Urinary bladder (tissue), 4 donors: Measurements from ENCODE around the gene ZFP36L1. TPM values are rescaled to one million over a fixed set of nuclear protein-coding genes. Genes with fewer than 3 reads are reported as not detected.
A peak's percentile ranks its signal among the peaks of the same experiment; 100 is the strongest.

Experiments used
- DNase-seq: peaks from one replicate; pipeline ENCODE4 v3.0.0-alpha.2; 2015; ENCODE audit errors: extremely low spot score
- H3K27ac ChIP-seq: one replicate; pipeline ENCODE4 v1.5.1; 2013; ENCODE audit warnings: low read depth, mild to moderate bottlenecking, moderate library complexity
- H3K36me3 ChIP-seq: one replicate; pipeline ENCODE4 v1.6.1; 2013; ENCODE audit warnings: mild to moderate bottlenecking, moderate library complexity; ENCODE audit not compliant: insufficient read depth
- H3K4me1 ChIP-seq: one replicate; pipeline ENCODE4 v1.6.1; 2013; ENCODE audit warnings: mild to moderate bottlenecking, moderate library complexity; ENCODE audit not compliant: insufficient read depth
- H3K4me3 ChIP-seq: one replicate; pipeline ENCODE4 v1.5.1; 2013; ENCODE audit warnings: low read depth, low read length
- WGBS: extraction: QIAGEN DNeasy Blood & Tissue Kit; methylation state at CpG from one replicate; pipeline ENCODE4 v1.1.7; 2013; 5-methylcytosine and 5-hydroxymethylcytosine counted together
- polyA plus RNA-seq: library from polyadenylated mRNA; stranded (reverse); fragments of 200-250 nt; gene quantifications from one replicate; pipeline ENCODE4 v1.2.3, GENCODE V29; 2013
- total RNA-seq: library from RNA; depleted of rRNA; stranded (reverse); fragments of >200 nt; gene quantifications from one replicate; pipeline ENCODE4 v1.2.3, GENCODE V29; 2014
- donor health status: healthy with polysubstance abuse.
- donor health status: healthy.

The ZFP36L1 gene
- total and polyA plus RNA-seq, 2 donors, result 82.2 to 653 TPM

- H3K4me1 ChIP-seq, result peaks cover 1% of the 10 kb centered on the region
- no peak overlapping the region for H3K4me3 ChIP-seq
- WGBS, result 89% methylated on average over 10 of the region's 10 CpGs
- no peak overlapping the region for H3K27ac ChIP-seq
- no peak for DNase-seq
- H3K36me3 ChIP-seq, result no peaks in the 10 kb centered on the region
Measured at GRCh38 chr14:68811171-68811570, 18.3 kb upstream of the ZFP36L1 start.

DNA sequence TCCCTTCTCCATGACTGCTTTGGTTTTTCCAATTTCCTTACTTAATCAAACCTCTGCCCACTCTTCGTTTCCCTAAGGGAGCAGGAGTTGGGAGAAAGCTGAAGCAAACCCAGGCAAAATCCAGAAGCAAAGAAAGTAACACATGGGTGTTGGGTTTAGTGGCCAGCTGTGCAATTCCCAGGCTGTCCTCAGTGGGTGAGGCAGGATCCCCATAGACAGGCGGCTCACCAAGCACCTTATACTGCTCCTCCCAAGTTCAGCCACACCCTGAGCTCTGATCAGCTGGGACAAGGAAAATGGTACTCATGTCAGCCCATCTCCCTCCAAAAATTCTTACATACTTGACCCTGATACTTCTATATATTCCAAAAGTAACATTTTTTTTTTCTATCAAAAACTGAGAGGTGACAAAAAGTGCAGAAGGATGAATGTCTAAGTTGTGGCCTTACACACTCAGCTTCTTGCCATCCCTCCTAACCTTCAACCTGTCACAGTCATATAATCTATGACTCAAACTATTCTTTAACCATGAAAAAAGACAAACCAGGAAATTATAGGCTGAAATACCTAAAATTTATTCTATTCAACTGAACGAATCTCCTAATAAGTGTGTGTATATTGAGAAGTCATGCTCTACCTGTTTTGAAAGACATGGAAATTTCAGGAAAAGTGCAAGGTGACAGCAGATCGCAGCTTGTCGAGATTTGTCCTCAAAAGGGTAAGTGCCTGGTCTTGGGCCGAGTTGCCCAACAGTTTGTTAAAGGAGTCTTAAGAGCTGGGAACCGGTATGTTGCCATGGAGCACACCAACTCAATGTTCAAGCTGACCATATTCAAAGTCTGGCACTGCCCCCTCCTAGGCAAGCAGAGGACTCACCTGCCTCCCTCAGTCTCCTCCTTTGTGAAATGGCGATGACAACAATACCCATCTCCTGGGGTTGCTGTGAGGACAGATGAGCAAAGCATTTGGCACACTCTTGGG, 17.6 kb upstream of the ZFP36L1 start:
- DNase-seq, result no peak
- H3K27ac ChIP-seq, result no peak overlapping the region
- WGBS, result 86% methylated on average over 8 of the region's 8 CpGs

DNA sequence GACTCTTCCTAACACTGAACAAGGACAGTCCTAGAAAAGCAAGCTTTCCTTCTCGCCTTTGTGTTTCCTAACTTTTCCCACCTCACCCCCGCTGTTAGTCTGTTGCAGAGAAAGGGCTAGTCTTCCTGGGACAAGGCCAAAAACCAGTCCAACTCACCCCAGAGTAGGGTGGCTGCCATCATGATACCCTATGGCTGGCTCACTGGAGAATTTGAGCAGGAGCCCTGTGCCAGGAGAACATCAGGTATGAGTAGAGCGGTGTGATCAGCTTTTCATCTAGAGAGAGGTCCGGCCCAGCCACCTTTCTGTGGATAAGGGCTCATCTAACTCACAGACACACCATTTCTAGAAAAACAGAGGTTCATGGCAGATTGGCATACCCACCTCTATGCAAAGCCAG, 16.7 kb upstream of the ZFP36L1 start:
- H3K27ac ChIP-seq, result no peak overlapping the region
- DNase-seq, result no peak

More for the DNA sequence above, 17.6 kb upstream of the ZFP36L1 start:
- no peaks in the 10 kb centered on the region for H3K36me3 ChIP-seq
- no peak overlapping the region for H3K4me3 ChIP-seq
- H3K4me1 ChIP-seq, result peaks cover 1% of the 10 kb centered on the region

DNA sequence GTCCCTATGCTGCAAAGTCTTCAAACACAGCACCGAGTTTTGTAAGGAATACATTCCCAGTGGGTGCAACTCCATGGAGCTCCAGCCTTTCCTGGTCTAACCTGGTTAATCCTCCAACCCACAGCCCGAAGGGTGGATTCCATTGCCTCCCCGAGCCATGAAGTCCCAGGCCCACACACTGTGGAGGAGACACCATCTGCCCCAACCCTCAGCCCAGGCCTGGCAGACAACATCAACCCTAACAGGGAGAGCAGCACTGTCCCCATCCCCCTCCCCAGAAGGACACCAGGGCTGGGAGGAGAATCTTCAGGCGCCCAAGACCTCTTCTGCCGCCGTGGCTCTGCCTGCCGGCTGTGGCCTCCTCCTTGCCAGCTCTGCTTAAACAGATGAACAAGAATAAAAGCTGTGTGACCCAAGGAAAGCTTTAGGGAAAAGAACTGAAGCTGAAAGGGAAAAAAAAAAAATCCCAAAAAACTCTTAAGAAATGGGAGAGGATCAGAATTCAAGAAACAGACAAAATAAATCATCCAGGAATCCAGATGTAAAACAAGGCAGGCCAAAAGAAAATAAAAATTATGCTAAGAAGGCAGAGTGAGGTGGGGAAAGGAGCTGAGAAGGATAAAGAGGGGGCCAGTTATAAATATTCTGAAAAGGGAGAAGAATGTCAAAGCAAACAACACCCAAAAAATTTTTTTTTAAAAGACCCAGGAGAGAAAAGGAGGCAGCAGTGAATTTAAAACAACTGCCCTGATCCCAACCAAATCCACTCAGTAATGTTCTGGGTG, 16.0 kb upstream of the ZFP36L1 start:
- H3K27ac ChIP-seq, result peak overlapping the region; percentile 12
- no peaks in the 10 kb centered on the region for H3K36me3 ChIP-seq
- 63% methylated on average over 7 of the region's 7 CpGs for WGBS
- no peak overlapping the region for H3K4me3 ChIP-seq
- no peak for DNase-seq
- H3K4me1 ChIP-seq, result no peaks in the 10 kb centered on the region

More for the DNA sequence above, 16.7 kb upstream of the ZFP36L1 start:
- Histone ChIP-seq H3K36me3 (no peaks in the 10 kb centered on the region), H3K4me1 (peaks cover 1% of the 10 kb centered on the region), H3K4me3 (no peak overlapping the region)
- WGBS, result 93% methylated on average over 4 of the region's 4 CpGs

DNA sequence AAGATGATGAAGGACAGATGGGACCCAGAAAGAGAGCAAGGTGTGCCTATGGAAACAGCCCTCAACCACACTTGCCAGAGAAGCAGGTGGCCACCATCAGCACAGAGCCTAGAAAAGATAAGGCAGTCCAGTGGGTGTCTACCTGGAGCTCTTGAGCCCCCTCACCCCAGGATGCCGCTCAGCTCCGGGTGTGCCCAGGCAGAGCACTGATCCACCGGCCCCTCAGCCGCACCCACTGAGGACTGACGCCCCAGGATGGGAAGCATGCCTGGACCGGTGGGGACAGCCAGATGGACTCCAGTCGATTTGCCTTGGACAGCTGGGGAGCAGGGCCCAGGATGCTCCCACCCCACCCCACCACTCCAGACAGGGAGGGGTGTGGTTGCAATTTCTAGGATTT, 15.1 kb upstream of the ZFP36L1 start:
- Histone ChIP-seq H3K4me1 (no peaks in the 10 kb centered on the region), H3K4me3 (no peak overlapping the region), H3K36me3 (no peaks in the 10 kb centered on the region), H3K27ac (no peak overlapping the region)
- WGBS, result 57% methylated on average over 7 of the region's 7 CpGs
- DNase-seq, result no peak

- no peaks in the 10 kb centered on the region for H3K4me1 ChIP-seq
- DNase-seq, result no peak
- no peak overlapping the region for H3K4me3 ChIP-seq
- no peaks in the 10 kb centered on the region for H3K36me3 ChIP-seq
- WGBS, result 6% methylated on average over 10 of the region's 10 CpGs
- H3K27ac ChIP-seq, result peak overlapping the region; percentile 76
Measured at GRCh38 chr14:68807148-68807600, 14.3 kb upstream of the ZFP36L1 start.

- Histone ChIP-seq H3K27ac (peak overlapping the region; percentile 81), H3K4me3 (no peak overlapping the region), H3K4me1 (no peaks in the 10 kb centered on the region), H3K36me3 (no peaks in the 10 kb centered on the region)
- WGBS, result 55% methylated on average over 4 of the region's 4 CpGs
- no peak for DNase-seq
Measured at GRCh38 chr14:68806526-68807147, 13.8 kb upstream of the ZFP36L1 start.

GRCh38 chr14:68805414-68805813, 12.5 kb upstream of the ZFP36L1 start:
- no peak for DNase-seq
- Histone ChIP-seq H3K4me3 (no peak overlapping the region), H3K36me3 (no peaks in the 10 kb centered on the region), H3K27ac (no peak overlapping the region), H3K4me1 (no peaks in the 10 kb centered on the region)
- 33% methylated on average over 7 of the region's 7 CpGs for WGBS

DNA sequence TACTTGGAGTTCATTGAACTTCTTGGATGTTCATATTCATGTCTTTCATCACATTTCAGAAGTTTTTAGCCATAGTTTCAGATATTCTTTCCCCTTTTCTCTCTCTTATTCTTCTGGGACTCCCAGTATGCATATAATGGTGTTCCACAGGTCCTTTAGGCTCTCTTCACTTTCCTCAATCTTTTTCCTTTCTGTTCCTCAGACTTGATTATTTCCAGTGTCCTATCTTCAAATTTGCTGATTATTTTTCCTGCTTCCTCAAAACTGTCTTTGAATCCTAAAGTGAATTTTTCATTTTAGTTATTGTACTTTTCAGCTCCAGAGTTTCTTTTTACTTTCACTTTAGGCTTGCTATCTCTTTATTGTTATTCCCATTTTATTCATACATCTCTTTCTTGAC, 8.8 kb upstream of the ZFP36L1 start:
- DNase-seq, result no peak
- Histone ChIP-seq H3K4me1 (no peaks in the 10 kb centered on the region), H3K4me3 (no peak overlapping the region), H3K27ac (no peak overlapping the region), H3K36me3 (no peaks in the 10 kb centered on the region)

- no peak for DNase-seq
- Histone ChIP-seq H3K36me3 (no peaks in the 10 kb centered on the region), H3K4me3 (no peak overlapping the region), H3K4me1 (no peaks in the 10 kb centered on the region), H3K27ac (no peak overlapping the region)
Measured at GRCh38 chr14:68800953-68801352, 8.1 kb upstream of the ZFP36L1 start.

GRCh38 chr14:68800390-68800789, 7.5 kb upstream of the ZFP36L1 start:
- no peak overlapping the region for H3K4me3 ChIP-seq
- no peaks in the 10 kb centered on the region for H3K4me1 ChIP-seq
- no peak overlapping the region for H3K27ac ChIP-seq
- no peaks in the 10 kb centered on the region for H3K36me3 ChIP-seq
- 67% methylated on average over 2 of the region's 2 CpGs for WGBS
- no peak for DNase-seq

DNA sequence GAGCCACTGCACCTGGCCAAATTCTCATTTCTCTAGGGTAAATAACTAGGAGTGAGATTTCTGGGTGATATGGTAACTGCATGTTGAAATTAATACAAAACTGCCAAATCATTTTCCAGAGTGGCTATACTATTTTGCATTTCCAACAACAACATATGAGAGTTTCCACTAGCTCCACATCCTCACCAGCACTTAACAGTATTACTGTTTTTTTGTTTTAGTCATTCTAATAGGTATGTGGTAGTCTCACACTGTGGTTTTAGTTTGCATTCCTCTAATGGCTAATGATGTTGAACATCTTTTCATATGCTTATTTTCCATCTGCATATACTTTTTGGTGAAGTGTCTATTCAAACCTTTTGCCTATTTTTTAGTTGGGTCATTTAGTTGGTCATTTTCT, 5.8 kb upstream of the ZFP36L1 start:
- Histone ChIP-seq H3K27ac (no peak overlapping the region), H3K4me1 (no peaks in the 10 kb centered on the region), H3K36me3 (no peaks in the 10 kb centered on the region), H3K4me3 (no peak overlapping the region)
- no peak for DNase-seq

GRCh38 chr14:68797121-68797670, 4.3 kb upstream of the ZFP36L1 start:
- WGBS, result 83% methylated on average over 7 of the region's 7 CpGs
- Histone ChIP-seq H3K4me1 (no peaks in the 10 kb centered on the region), H3K36me3 (no peaks in the 10 kb centered on the region), H3K27ac (peak overlapping the region; percentile 100), H3K4me3 (no peak overlapping the region)
- no peak for DNase-seq
